Activated T-helper 1 cell treated with anti-CD3 and anti-CD28 coated beads, Interleukin-12 subunit alpha, Interleukin-12 subunit beta, Interleukin-2, Interleukin-4 antibody, amounts not matched to agents 30 ng/mL and 10 ng/mL and 1 ng/mL, durations not matched to agents 14 hours and 24 hours and 36 hours (primary cell): ENCODE data around the gene KAZN. TPM values are rescaled to one million over a fixed set of nuclear protein-coding genes. Genes with fewer than 3 reads are reported as not detected.
"Not testable (repeated sequence)": the region's sequence is repeated elsewhere in the genome, so short reads cannot be mapped to it uniquely, and the experiment has no call there.

ENCODE experiments used
- DNase-seq: peaks from one replicate; pipeline ENCODE4 v3.0.0; 2021; ENCODE audit warnings: low spot score
- H3K27ac Mint-ChIP-seq: one replicate; pipeline ENCODE4 v1.8.0; 2021; ENCODE audit warnings: mild to moderate bottlenecking, mixed read lengths
- H3K27me3 Mint-ChIP-seq: one replicate; pipeline ENCODE4 v1.8.0; 2022; ENCODE audit warnings: mild to moderate bottlenecking, moderate library complexity, mixed read lengths; ENCODE audit not compliant: insufficient read depth
- H3K36me3 Mint-ChIP-seq: one replicate; pipeline ENCODE4 v1.8.0; 2021; ENCODE audit warnings: low read depth, mixed read lengths
- H3K4me1 Mint-ChIP-seq: one replicate; pipeline ENCODE4 v1.8.0; 2021; ENCODE audit warnings: low read depth, mixed read lengths
- H3K4me3 Mint-ChIP-seq: one replicate; pipeline ENCODE4 v1.8.0; 2021; ENCODE audit warnings: mild to moderate bottlenecking, moderate library complexity, mixed read lengths
- H3K9me3 Mint-ChIP-seq: one replicate; pipeline ENCODE4 v1.8.0; 2021; ENCODE audit warnings: mixed read lengths
- intact Hi-C: fragments of 100-400 bp; cut with micrococcal nuclease; formaldehyde crosslinking; loops from one replicate; pipeline ENCODE4 v1.15.1; 2024
- total RNA-seq: library from RNA; stranded (reverse); gene quantifications from 2 replicates; pipeline ENCODE4 v1.2.3, GENCODE V29; 2022

The KAZN gene
- total RNA-seq, 1 donor from 2014 or later: 0.54 TPM

DNA sequence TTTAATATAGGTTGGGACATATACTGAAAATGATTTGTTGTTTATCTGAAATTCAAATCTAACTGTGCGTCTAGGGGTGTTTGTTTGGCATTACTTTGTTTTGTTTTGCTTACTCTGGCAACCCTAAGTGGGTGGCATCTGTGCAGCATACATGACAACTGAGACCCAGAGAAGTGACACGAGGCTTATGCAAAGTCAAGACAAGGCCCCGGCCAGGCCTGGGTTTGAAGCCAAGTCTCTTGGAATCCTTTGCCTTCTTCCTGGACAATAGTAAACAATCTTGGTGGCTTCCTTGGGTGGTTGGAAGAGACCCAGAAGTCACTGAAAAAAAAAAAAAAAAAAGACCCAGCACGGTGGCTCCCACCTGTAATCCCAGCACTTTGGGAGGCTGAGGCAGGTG is 357.5 kb downstream of the KAZN start:
- H3K27ac Mint-ChIP-seq: no peak overlapping the region
- no peak for DNase-seq
- no peaks in the 10 kb centered on the region for H3K9me3 Mint-ChIP-seq
- no peaks in the 10 kb centered on the region for H3K4me1 Mint-ChIP-seq
- H3K36me3 Mint-ChIP-seq: no peaks in the 10 kb centered on the region
- no peak overlapping the region for H3K4me3 Mint-ChIP-seq
- intact Hi-C loops: no loop called here
- H3K27me3 Mint-ChIP-seq: no peaks in the 10 kb centered on the region

DNA sequence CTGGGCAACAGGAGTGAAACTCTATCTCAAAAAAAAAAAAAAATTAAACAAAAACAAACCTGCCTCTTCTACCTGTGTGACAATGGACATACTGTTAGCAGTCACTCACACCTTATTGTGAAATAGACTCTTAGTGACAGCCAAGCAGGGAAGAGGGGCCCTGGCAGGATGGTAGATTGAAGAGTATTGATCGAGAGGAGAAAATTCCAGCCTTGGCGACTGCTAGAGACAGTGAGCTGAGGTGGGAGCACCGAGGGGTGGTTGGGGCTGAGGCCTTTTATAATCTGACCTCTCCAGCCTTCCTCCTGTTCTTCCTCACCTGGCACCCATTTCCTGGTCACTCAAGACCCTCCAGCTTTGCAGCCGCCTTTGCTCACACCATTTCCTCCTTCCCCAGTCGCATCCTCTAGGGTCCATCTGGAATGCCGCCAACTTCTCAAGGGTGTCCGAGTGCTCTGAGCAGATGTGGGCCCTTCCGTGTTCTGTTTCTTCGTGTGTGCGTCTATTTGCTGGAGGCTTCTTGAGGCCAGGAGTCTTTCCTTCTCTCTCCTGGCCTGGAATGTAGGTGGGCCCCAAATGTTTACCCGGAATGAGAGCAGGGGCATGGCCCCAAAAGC is 358.2 kb downstream of the KAZN start:
- no peak for DNase-seq
- no peaks in the 10 kb centered on the region for H3K9me3 Mint-ChIP-seq
- H3K4me1 Mint-ChIP-seq: no peaks in the 10 kb centered on the region
- no peaks in the 10 kb centered on the region for H3K27me3 Mint-ChIP-seq
- intact Hi-C loops: no loop called here
- no peak overlapping the region for H3K4me3 Mint-ChIP-seq
- H3K27ac Mint-ChIP-seq: no peak overlapping the region
- H3K36me3 Mint-ChIP-seq: no peaks in the 10 kb centered on the region

GRCh38 chr1:14957375-14958098 is 359.1 kb downstream of the KAZN start:
- Mint-ChIP-seq H3K36me3 (no peaks in the 10 kb centered on the region), H3K4me3 (no peak overlapping the region), H3K9me3 (no peaks in the 10 kb centered on the region), H3K4me1 (no peaks in the 10 kb centered on the region), H3K27me3 (no peaks in the 10 kb centered on the region), H3K27ac (no peak overlapping the region)
- DNase-seq: no peak
- intact Hi-C loops: no loop called here

DNA sequence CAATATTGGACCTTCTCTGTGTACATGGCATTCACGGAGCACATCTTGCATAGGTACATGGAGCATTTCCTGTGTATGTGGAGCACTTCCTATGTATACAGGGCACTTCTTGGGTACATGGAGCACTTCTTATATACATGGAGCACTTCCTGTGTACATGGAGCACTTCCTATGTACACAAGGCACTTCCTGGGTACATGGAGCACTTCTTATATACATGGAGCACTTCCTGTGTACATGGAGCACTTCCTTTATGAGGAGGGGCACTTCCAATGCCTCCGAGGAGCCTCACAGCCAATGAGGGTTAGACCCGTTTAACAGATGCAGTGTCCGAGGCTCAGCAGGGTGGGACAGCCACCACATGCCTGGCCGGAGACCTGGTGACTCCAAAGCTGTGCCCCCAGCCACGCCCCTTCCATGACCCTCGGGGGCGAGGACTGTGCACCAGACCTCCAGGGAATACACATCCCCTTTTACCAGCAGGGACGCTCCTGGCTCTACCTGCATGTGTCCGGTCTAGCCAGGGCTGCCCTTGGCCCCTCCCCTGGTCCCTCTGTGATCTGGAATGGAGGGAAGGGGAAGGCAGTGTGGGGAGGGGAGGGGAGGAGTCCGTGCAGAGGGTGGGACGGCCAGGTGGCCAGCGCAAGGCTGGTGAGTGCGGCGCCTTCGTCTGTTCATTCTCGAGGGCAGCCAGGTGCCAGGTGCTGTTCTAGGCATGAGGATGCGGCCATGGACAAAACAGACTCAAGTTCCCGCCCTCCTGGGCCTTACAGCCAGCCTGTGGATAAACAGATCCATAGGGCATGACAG is 360.0 kb downstream of the KAZN start:
- no peaks in the 10 kb centered on the region for H3K4me1 Mint-ChIP-seq
- H3K36me3 Mint-ChIP-seq: no peaks in the 10 kb centered on the region
- DNase-seq: no peak

DNA sequence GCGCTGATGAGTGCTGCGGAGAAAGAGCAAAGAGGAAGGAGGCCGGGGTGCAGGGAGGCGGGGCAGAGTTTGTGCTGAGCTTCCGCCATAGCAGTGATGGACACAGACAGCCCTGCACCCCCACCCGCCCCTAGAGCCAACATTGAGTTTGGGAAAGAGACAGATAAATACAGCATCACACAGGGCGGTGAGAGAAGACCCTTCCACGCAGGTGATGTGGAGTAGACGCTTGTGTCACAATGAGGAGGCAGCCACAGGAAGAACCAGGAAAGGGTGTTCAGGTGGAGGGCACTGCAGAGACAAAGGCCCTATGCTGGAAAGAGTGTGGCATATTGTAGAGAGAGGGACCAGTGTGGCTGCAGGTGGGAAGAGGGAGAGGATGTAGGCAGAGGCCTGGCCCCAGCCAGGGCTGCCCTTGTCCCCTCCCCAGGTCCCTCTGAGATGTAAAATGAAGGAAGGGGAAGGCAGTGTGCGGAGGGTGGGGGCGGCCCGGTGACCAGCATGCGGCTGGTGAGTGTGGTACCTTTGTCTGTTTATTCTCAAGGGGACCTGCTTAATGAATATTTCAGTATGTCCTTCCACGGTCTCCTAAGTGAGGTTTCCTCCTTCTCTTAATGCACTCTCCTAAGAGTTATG is 360.7 kb downstream of the KAZN start:
- peak overlapping the region; percentile 34 for H3K27ac Mint-ChIP-seq
- no peaks in the 10 kb centered on the region for H3K27me3 Mint-ChIP-seq
- no peaks in the 10 kb centered on the region for H3K4me1 Mint-ChIP-seq
- no peaks in the 10 kb centered on the region for H3K9me3 Mint-ChIP-seq
- intact Hi-C loops: no loop called here
- H3K4me3 Mint-ChIP-seq: no peak overlapping the region
- H3K36me3 Mint-ChIP-seq: no peaks in the 10 kb centered on the region
- no peak for DNase-seq

More for the DNA sequence above, 360.0 kb downstream of the KAZN start:
- Mint-ChIP-seq H3K9me3 (no peaks in the 10 kb centered on the region), H3K27me3 (no peaks in the 10 kb centered on the region), H3K4me3 (no peak overlapping the region), H3K27ac (no peak overlapping the region)
- intact Hi-C loops: no loop called here

DNA sequence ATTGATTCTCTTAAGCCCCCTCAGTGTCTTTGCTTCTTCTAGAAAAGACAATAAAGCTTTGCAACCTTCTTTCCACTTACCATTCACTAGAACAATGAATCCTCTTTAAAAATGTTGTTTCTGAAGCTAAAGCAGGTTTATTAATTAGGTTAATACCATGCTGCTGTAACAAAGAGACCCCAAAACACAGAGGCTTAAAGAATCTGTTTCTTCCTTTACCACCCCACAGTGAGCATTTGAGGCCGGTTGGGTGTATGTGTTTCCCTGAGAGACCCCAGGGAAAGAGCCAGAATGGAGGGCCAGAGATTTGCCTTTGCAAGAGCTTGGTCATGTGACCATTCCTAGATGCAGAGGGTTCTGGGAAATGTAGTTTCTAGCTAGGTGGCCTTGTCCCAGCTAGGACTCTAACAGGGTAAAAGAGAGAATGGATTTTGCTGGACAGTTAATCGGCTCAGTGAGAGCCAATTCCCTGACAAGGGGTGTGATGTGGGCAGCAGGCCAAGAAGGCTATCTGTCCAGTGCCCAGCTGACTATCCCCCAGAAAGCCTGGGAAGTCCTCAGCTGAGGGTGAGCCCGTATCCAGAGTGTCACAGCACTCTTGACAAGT is 363.3 kb downstream of the KAZN start:
- Mint-ChIP-seq H3K4me1 (no peaks in the 10 kb centered on the region), H3K36me3 (no peaks in the 10 kb centered on the region), H3K9me3 (peaks cover 2% of the 10 kb centered on the region), H3K27ac (no peak overlapping the region), H3K4me3 (no peak overlapping the region), H3K27me3 (no peaks in the 10 kb centered on the region)
- intact Hi-C loops: loop anchor here (2.0 kb wide), 1 partner anchor 71 kb away; no protein-coding TSS in a partner anchor
- DNase-seq: no peak

- H3K27ac Mint-ChIP-seq: no peak overlapping the region
- no peak for DNase-seq
- peaks cover 2% of the 10 kb centered on the region for H3K9me3 Mint-ChIP-seq
- no peaks in the 10 kb centered on the region for H3K27me3 Mint-ChIP-seq
- intact Hi-C loops: no loop called here
- no peak overlapping the region for H3K4me3 Mint-ChIP-seq
- H3K36me3 Mint-ChIP-seq: no peaks in the 10 kb centered on the region
- H3K4me1 Mint-ChIP-seq: no peaks in the 10 kb centered on the region
These were observed 363.9 kb downstream of the KAZN start for GRCh38 chr1:14962407-14962806.

DNA sequence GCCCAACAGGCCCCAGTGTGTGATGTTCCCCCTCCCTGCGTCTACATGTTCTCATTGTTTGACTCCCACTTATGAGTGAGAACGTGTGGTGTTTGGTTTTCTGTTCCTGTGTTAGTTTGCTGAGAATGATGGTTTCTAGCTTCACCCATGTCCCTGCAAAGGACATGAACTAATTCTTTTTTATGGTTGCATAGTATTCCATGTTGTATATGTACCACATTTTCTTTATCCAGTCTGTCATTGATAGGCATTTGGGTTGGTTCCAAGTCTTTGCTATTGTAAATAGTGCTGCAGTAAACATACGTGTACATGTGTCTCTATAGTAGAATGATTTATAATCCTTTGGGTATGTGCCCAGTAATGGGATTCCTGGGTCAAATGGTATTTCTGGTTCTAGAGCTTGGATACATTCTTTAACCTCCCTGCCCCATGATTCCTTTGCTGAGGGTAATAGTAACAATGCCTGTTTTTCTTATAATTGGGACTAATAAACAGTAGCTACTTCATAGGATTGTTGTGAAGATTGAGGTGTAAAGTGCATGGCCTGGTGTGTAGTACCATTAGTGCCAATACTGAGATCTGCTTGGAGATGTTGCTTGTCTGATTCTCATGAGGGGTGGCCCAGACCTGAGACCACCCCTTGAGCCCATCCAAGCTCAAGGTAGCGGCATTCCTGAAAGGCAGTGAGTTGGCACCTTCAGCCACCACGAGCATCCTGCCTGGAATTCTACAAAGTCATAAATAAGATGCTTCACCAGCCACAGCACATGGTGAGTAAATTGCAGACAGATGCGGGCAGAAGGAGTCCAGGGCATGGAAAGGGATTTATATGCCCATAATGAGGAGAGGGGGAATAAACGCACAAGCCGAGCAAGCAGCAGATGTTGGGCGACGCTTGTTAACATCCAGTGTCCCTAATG is 365.6 kb downstream of the KAZN start:
- H3K4me3 Mint-ChIP-seq, H3K9me3 Mint-ChIP-seq, intact Hi-C loops, H3K4me1 Mint-ChIP-seq, H3K36me3 Mint-ChIP-seq, DNase-seq, H3K27me3 Mint-ChIP-seq, H3K27ac Mint-ChIP-seq: not testable (repeated sequence)

GRCh38 chr1:14964711-14965055 is 366.2 kb downstream of the KAZN start:
- Mint-ChIP-seq H3K9me3 (peaks cover 2% of the 10 kb centered on the region), H3K36me3 (no peaks in the 10 kb centered on the region), H3K27me3 (no peaks in the 10 kb centered on the region), H3K27ac (no peak overlapping the region), H3K4me3 (no peak overlapping the region), H3K4me1 (peaks cover 4% of the 10 kb centered on the region)
- intact Hi-C loops: no loop called here
- no peak for DNase-seq

DNA sequence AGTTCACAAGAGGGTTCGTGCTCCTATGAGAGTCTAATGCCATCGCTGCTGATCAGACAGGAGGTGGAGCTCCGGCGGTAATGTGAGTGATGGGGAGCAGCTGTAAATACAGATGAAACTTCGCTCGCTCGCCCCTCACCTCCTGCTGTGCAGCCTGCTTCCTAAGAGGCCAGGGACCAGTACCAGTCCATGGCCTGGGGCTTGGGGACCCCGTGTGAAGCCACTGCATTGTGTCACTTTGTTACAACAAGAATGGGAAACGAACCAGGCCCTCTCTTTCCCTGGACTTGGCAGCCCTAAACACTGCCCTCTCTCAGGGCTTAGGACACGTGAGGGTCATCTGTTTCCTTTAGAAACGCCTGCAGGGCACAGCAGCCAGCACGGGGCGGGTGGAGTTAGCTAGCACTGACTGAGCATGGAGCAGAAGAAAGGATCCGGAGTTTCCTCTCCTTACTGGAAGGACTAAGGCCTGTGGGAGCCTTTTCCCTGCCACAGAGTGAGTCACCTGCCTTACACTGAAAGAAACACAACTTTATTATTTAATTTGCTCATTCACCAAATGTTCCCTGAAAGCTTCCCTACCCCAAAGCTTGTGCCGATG is 369.9 kb downstream of the KAZN start:
- Mint-ChIP-seq H3K4me1 (peaks cover 13% of the 10 kb centered on the region), H3K9me3 (peaks cover 4% of the 10 kb centered on the region), H3K27me3 (peaks cover 3% of the 10 kb centered on the region), H3K36me3 (no peaks in the 10 kb centered on the region), H3K4me3 (no peak overlapping the region), H3K27ac (no peak overlapping the region)
- intact Hi-C loops: no loop called here
- DNase-seq: no peak

- H3K9me3 Mint-ChIP-seq: peaks cover 11% of the 10 kb centered on the region
- H3K27ac Mint-ChIP-seq: peak overlapping the region; percentile 78
- peak; percentile 38 for DNase-seq
- no peaks in the 10 kb centered on the region for H3K36me3 Mint-ChIP-seq
- H3K4me3 Mint-ChIP-seq: no peak overlapping the region
- H3K27me3 Mint-ChIP-seq: peaks cover 3% of the 10 kb centered on the region
- intact Hi-C loops: no loop called here
- H3K4me1 Mint-ChIP-seq: peaks cover 13% of the 10 kb centered on the region
These were observed 370.5 kb downstream of the KAZN start for GRCh38 chr1:14969006-14969405.
